PC-3 (cell line): Measurements from ENCODE around the gene CEP128. TPM values are rescaled to one million over a fixed set of nuclear protein-coding genes. Genes with fewer than 3 reads are reported as not detected.

Source experiments
- ATAC-seq: fragments of 200-7000 bp; cut with Tn5 transposase; 2 replicates; pipeline ENCODE4 v1.9.1; 2020; ENCODE audit warnings: mild to moderate bottlenecking, moderate library complexity
- BruUV-seq: library from RNA; stranded (reverse); fragments of 400-500 nt; replicated peaks from 2 replicates; lab custom pipeline; 2021; lab: Mats Ljungman, UMichigan
- CTCF ChIA-PET: fragments of 300-600 bp; sonication (Branson Sonifier 250); formaldehyde crosslinking; loops from one replicate; lab custom pipeline; 2022; ENCODE audit warnings: antibody characterized with exemption; lab: Charles Lee
- POLR2A ChIA-PET: fragments of 300-600 bp; sonication (Branson Sonifier 250); formaldehyde crosslinking; loops from one replicate; lab custom pipeline; 2022; ENCODE audit warnings: antibody characterized with exemption; ENCODE audit not compliant: unreplicated experiment; lab: Charles Lee
- DNase-seq: peaks from one replicate; pipeline ENCODE4 v3.0.0-alpha.2; 2015
- H2AFZ ChIP-seq: fragments of 300-600 bp; sonication (generic); 2 replicates; pipeline ENCODE4 v1.6.0; 2016; ENCODE audit warnings: antibody characterized with exemption, low read length
- H3F3A ChIP-seq: fragments of 300-600 bp; sonication (generic); one replicate; pipeline ENCODE4 v1.6.0; 2017; ENCODE audit warnings: antibody characterized with exemption, low read length, control low read depth, mild to moderate bottlenecking; ENCODE audit not compliant: unreplicated experiment
- H3K27ac ChIP-seq: fragments of 300-600 bp; sonication (generic); 2 replicates; pipeline ENCODE4 v1.5.1; 2016; ENCODE audit warnings: mild to moderate bottlenecking, low read length
- H3K27me3 ChIP-seq: fragments of 300-600 bp; sonication (generic); 2 replicates; pipeline ENCODE4 v1.6.1; 2016; ENCODE audit warnings: low read length, mixed read lengths
- H3K36me3 ChIP-seq: fragments of 300-600 bp; sonication (generic); 2 replicates; pipeline ENCODE4 v1.6.1; 2016; ENCODE audit warnings: low read depth, mixed run types, low read length, mixed read lengths
- H3K4me1 ChIP-seq: fragments of 300-600 bp; sonication (generic); 2 replicates; pipeline ENCODE4 v1.5.1; 2016; ENCODE audit warnings: low read length; ENCODE audit not compliant: insufficient read depth
- H3K4me2 ChIP-seq: fragments of 300-600 bp; sonication (generic); 2 replicates; pipeline ENCODE4 v1.6.0; 2016; ENCODE audit warnings: low read length
- H3K4me3 ChIP-seq: fragments of 300-600 bp; sonication (generic); 2 replicates; pipeline ENCODE4 v1.5.1; 2016; ENCODE audit warnings: mild to moderate bottlenecking, low read length, mixed read lengths
- H3K79me2 ChIP-seq: fragments of 300-600 bp; sonication (generic); 2 replicates; pipeline ENCODE4 v1.6.1; 2017; ENCODE audit warnings: low read length, mixed read lengths
- H3K9ac ChIP-seq: fragments of 300-600 bp; sonication (generic); 2 replicates; pipeline ENCODE4 v1.6.0; 2016; ENCODE audit warnings: mild to moderate bottlenecking, low read length
- H3K9me2 ChIP-seq: fragments of 300-600 bp; sonication (generic); replicated peaks from 2 replicates; pipeline ENCODE4 v1.6.1; 2016; ENCODE audit warnings: mixed run types, low read length, mixed read lengths
- H3K9me3 ChIP-seq: fragments of 300-600 bp; sonication (generic); 2 replicates; pipeline ENCODE4 v1.6.1; 2016; ENCODE audit warnings: low read length, mixed read lengths
- H4K20me1 ChIP-seq: fragments of 300-600 bp; sonication (generic); 2 replicates; pipeline ENCODE4 v1.6.1; 2016; ENCODE audit warnings: low read length, mixed read lengths
- CTCF ChIP-seq: fragments of 300-600 bp; sonication (generic); conservative IDR thresholded peaks from 2 replicates; pipeline ENCODE4 v1.5.1; 2017; ENCODE audit warnings: antibody characterized with exemption, low read depth, mild to moderate bottlenecking, low read length
- EZH2 ChIP-seq: fragments of 300-600 bp; sonication (generic); IDR thresholded peaks from one replicate; pipeline ENCODE4 v1.6.1; 2017; ENCODE audit warnings: antibody characterized with exemption, mild to moderate bottlenecking, low read length; ENCODE audit not compliant: unreplicated experiment
- EZH2phosphoT487 ChIP-seq: fragments of 300-600 bp; sonication (generic); IDR thresholded peaks from 2 replicates; pipeline ENCODE4 v1.6.1; 2018; ENCODE audit warnings: mild to moderate bottlenecking, antibody characterized with exemption, low read length, borderline replicate concordance
- intact Hi-C: fragments of 100-400 bp; cut with micrococcal nuclease; formaldehyde crosslinking; loops from 2 replicates; pipeline ENCODE4 v1.9.0; 2023
- total RNA-seq: library from RNA; depleted of rRNA; stranded (reverse); fragments of >200 nt; gene quantifications from 2 replicates; pipeline ENCODE4 v1.2.3, GENCODE V29; 2014

CEP128 gene
- total RNA-seq, 1 experiment from 2014 or later, result 11.6 TPM

GRCh38 chr14:80847070-80847469 is 94.5 kb downstream of the CEP128 start:
- peaks cover 38% of the 10 kb centered on the region for H3K4me1 ChIP-seq
- no peaks in the 10 kb centered on the region for H3K27me3 ChIP-seq
- H3K27ac ChIP-seq, result no peak overlapping the region
- H3K79me2 ChIP-seq, result no peaks in the 10 kb centered on the region
- H3K4me3 ChIP-seq, result no peak overlapping the region
- ChIA-PET CTCF (interaction anchor here (0.6 kb wide), 1 partner anchor 480 kb away, joined by 4 read pairs; no protein-coding TSS in a partner anchor), POLR2A (interaction anchor here (0.6 kb wide), 1 partner anchor 99 kb away, joined by 4 read pairs; no protein-coding TSS in a partner anchor)
- no peak overlapping the region for H2AFZ ChIP-seq
- ATAC-seq, result no peak
- no TSS peak for BruUV-seq
- H3K9me2 ChIP-seq, result no peaks in the 10 kb centered on the region
- H3K4me2 ChIP-seq, result no peak overlapping the region
- no peaks in the 10 kb centered on the region for H3F3A ChIP-seq
- no peaks in the 10 kb centered on the region for H4K20me1 ChIP-seq
- H3K9me3 ChIP-seq, result no peaks in the 10 kb centered on the region
- H3K36me3 ChIP-seq, result no peaks in the 10 kb centered on the region
- TF ChIP-seq CTCF (no peak), EZH2phosphoT487 (no peak), EZH2 (no peak)
- H3K9ac ChIP-seq, result no peak overlapping the region
- intact Hi-C loops, result loop anchor here (5.0 to 10.0 kb wide), 2 partner anchors 275 to 492 kb away; no protein-coding TSS in a partner anchor
- no peak for DNase-seq

GRCh38 chr14:80845856-80846255 is 95.7 kb downstream of the CEP128 start:
- H3K79me2 ChIP-seq, result no peaks in the 10 kb centered on the region
- peaks cover 41% of the 10 kb centered on the region for H3K4me1 ChIP-seq
- no peak overlapping the region for H3K4me3 ChIP-seq
- intact Hi-C loops, result loop anchor here (1.0 to 10.0 kb wide), 4 partner anchors 208 to 491 kb away; no protein-coding TSS in a partner anchor
- no peaks in the 10 kb centered on the region for H3K9me3 ChIP-seq
- no peak overlapping the region for H3K9ac ChIP-seq
- H3K36me3 ChIP-seq, result no peaks in the 10 kb centered on the region
- no peaks in the 10 kb centered on the region for H3K9me2 ChIP-seq
- H3K27me3 ChIP-seq, result no peaks in the 10 kb centered on the region
- H2AFZ ChIP-seq, result no peak overlapping the region
- DNase-seq (peak; percentile 61), ATAC-seq (peak; percentile 85)
- no peaks in the 10 kb centered on the region for H3F3A ChIP-seq
- no peak overlapping the region for H3K27ac ChIP-seq
- no peaks in the 10 kb centered on the region for H4K20me1 ChIP-seq
- ChIA-PET CTCF (interaction anchor here (0.6 kb wide), 1 partner anchor 1912 kb away, joined by 18 read pairs; no protein-coding TSS in a partner anchor), POLR2A (no interaction called here)
- TF ChIP-seq EZH2 (no peak), CTCF (0 out of 2 replicates have a peak, but pooled peaks have one; percentile 13), EZH2phosphoT487 (no peak)
- BruUV-seq, result no TSS peak
- H3K4me2 ChIP-seq, result no peak overlapping the region

- Histone ChIP-seq H3K79me2 (no peaks in the 10 kb centered on the region), H3K4me3 (no peak overlapping the region), H3K36me3 (no peaks in the 10 kb centered on the region), H2AFZ (no peak overlapping the region), H3K4me1 (peaks cover 38% of the 10 kb centered on the region), H3K27me3 (no peaks in the 10 kb centered on the region), H3K9ac (no peak overlapping the region), H3K27ac (no peak overlapping the region), H3K9me3 (no peaks in the 10 kb centered on the region), H3K9me2 (no peaks in the 10 kb centered on the region), H3F3A (no peaks in the 10 kb centered on the region), H4K20me1 (no peaks in the 10 kb centered on the region), H3K4me2 (no peak overlapping the region)
- no peak for ATAC-seq
- intact Hi-C loops, result loop anchor here (5.0 to 10.0 kb wide), 2 partner anchors 273 to 490 kb away; no protein-coding TSS in a partner anchor
- ChIA-PET CTCF (no interaction called here), POLR2A (no interaction called here)
- no TSS peak for BruUV-seq
- DNase-seq, result no peak
- TF ChIP-seq EZH2phosphoT487 (no peak), EZH2 (no peak), CTCF (no peak)
Observed at GRCh38 chr14:80844872-80845271, 96.7 kb downstream of the CEP128 start.
